Colonic mucosa (tissue), 4 donors: ENCODE results near the gene PLPP4. TPM values are rescaled to one million over a fixed set of nuclear protein-coding genes. Genes with fewer than 3 reads are reported as not detected.

Experiments used
- DNase-seq: peaks from one replicate; pipeline ENCODE4 v3.0.0-alpha.2; 2020
- H3K27ac ChIP-seq: fragments of 200-600 bp; one replicate; pipeline ENCODE4 v1.8.0; 2021
- H3K27me3 ChIP-seq: fragments of 200-600 bp; one replicate; pipeline ENCODE4 v1.8.0; 2021
- H3K36me3 ChIP-seq: fragments of 200-600 bp; one replicate; pipeline ENCODE4 v1.8.0; 2021
- H3K4me1 ChIP-seq: fragments of 200-600 bp; one replicate; pipeline ENCODE4 v1.8.0; 2021; ENCODE audit warnings: mild to moderate bottlenecking
- H3K4me3 ChIP-seq: fragments of 200-600 bp; one replicate; pipeline ENCODE4 v1.8.0; 2021
- H3K9ac ChIP-seq, 2 donors: one replicate each; pipeline ENCODE4 v1.7.0; 2013; ENCODE audit warnings: control low read depth in 2 of 2, low read depth in 2 of 2, low read length in 2 of 2
- H3K9me3 ChIP-seq: fragments of 200-600 bp; one replicate; pipeline ENCODE4 v1.8.0; 2021
- CTCF ChIP-seq: fragments of 200-600 bp; IDR thresholded peaks from one replicate; pipeline ENCODE4 v1.8.0; 2022; ENCODE audit warnings: antibody characterized with exemption, mild to moderate bottlenecking
- intact Hi-C: fragments of 100-400 bp; cut with DNase I; formaldehyde crosslinking; loops from one replicate; pipeline ENCODE4 v1.14.1; 2022
- total RNA-seq, 2 donors: library from RNA; stranded (reverse); fragmentation: NEBNext Ultra II Directional in 1 of 2; extraction: Animal tissue kit (Norgen Biotek cat#: 25700) in 1 of 2; gene quantifications; one replicate each; pipeline ENCODE4 v1.2.1, GENCODE V29; 2021
- donor health status: healthy.
- donor health status: DM: no; HTN: no; CAD: no.
- donor health status: DM: no; HTN: no; CAD: no.

Gene PLPP4
- total RNA-seq, 2 donors from 2014 or later = 0.61 TPM; not detected in 1

- intact Hi-C loops = no loop called here
- Histone ChIP-seq H3K27me3 (no peaks in the 10 kb centered on the region), H3K36me3 (no peaks in the 10 kb centered on the region), H3K9me3 (no peaks in the 10 kb centered on the region), H3K4me3 (no peak overlapping the region), H3K27ac (no peak overlapping the region), H3K4me1 (no peaks in the 10 kb centered on the region), H3K9ac (no peak overlapping the region)
- DNase-seq = no peak
- TF ChIP-seq CTCF = no peak
These were observed 149.2 kb downstream of the PLPP4 start for GRCh38 chr10:120606051-120606764.

GRCh38 chr10:120607016-120607709, 150.1 kb downstream of the PLPP4 start:
- no peak overlapping the region for H3K9ac ChIP-seq
- no peaks in the 10 kb centered on the region for H3K9me3 ChIP-seq
- intact Hi-C loops = no loop called here
- no peaks in the 10 kb centered on the region for H3K36me3 ChIP-seq
- H3K27me3 ChIP-seq = no peaks in the 10 kb centered on the region
- no peak for TF ChIP-seq CTCF
- no peak overlapping the region for H3K27ac ChIP-seq
- DNase-seq = no peak
- no peak overlapping the region for H3K4me3 ChIP-seq
- H3K4me1 ChIP-seq = no peaks in the 10 kb centered on the region

GRCh38 chr10:120607710-120608703, 151.0 kb downstream of the PLPP4 start:
- intact Hi-C loops = no loop called here
- DNase-seq = no peak
- Histone ChIP-seq H3K4me1 (no peaks in the 10 kb centered on the region), H3K27ac (no peak overlapping the region), H3K36me3 (no peaks in the 10 kb centered on the region), H3K4me3 (no peak overlapping the region), H3K9ac (no peak overlapping the region), H3K9me3 (no peaks in the 10 kb centered on the region), H3K27me3 (no peaks in the 10 kb centered on the region)
- no peak for TF ChIP-seq CTCF

- no peaks in the 10 kb centered on the region for H3K27me3 ChIP-seq
- H3K4me3 ChIP-seq = no peak overlapping the region
- H3K9me3 ChIP-seq = no peaks in the 10 kb centered on the region
- H3K27ac ChIP-seq = no peak overlapping the region
- no peak overlapping the region for H3K9ac ChIP-seq
- H3K4me1 ChIP-seq = no peaks in the 10 kb centered on the region
- H3K36me3 ChIP-seq = no peaks in the 10 kb centered on the region
- no peak for DNase-seq
- intact Hi-C loops = no loop called here
- TF ChIP-seq CTCF = no peak
These were observed 152.0 kb downstream of the PLPP4 start for GRCh38 chr10:120609006-120609405.

- no peak for DNase-seq
- Histone ChIP-seq H3K4me3 (no peak overlapping the region), H3K27me3 (no peaks in the 10 kb centered on the region), H3K36me3 (no peaks in the 10 kb centered on the region), H3K4me1 (no peaks in the 10 kb centered on the region), H3K27ac (no peak overlapping the region), H3K9me3 (no peaks in the 10 kb centered on the region), H3K9ac (no peak overlapping the region)
- no peak for TF ChIP-seq CTCF
- intact Hi-C loops = no loop called here
These were observed 153.8 kb downstream of the PLPP4 start for GRCh38 chr10:120610791-120611190.
